Measurements from ENCODE around the gene CACNA2D3.

CACNA2D3 gene

DNA sequence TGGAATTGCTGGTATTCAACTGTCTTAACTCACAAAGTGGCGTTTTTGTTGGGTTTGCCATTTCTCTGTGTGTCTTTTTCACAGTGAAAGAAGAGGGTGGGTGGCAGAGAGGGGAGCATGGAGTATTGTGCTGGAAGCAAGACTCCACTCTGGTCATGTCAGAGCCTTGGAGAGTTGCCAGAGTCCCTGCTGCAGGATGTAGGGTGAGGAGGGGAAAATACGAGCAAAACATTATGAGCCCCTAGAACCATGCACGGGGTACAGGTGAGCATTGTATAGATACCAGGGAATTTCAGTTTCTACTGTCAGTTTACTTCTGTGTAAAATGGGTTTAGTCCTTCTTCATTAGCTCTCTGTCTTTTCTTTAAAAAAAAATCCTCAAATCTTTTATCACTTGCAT, 249.9 kb downstream of the CACNA2D3 start:
- H3K79me1 ChIP-seq (ENCODE audit: low read length): no peaks in the 10 kb centered on the region
- no peak overlapping the region for H3K23ac ChIP-seq (ENCODE audit: low read length)
- no peak overlapping the region for H3K56ac ChIP-seq (ENCODE audit: low read length)
- no peaks in the 10 kb centered on the region for H3K4me1 ChIP-seq (ENCODE audit: control insufficient read depth, low read depth, low read length)
- H2BK15ac ChIP-seq (replicated peaks; ENCODE audit: low read depth): no peak overlapping the region
- DNase-seq: no peak
- no peaks in the 10 kb centered on the region for H3K79me2 ChIP-seq (ENCODE audit: control insufficient read depth, insufficient read depth, low read length)
- no peak overlapping the region for H3K9ac ChIP-seq (ENCODE audit: low read length)
- H3K18ac ChIP-seq (ENCODE audit: low read length): no peak overlapping the region
- no peak overlapping the region for H3K4ac ChIP-seq (ENCODE audit: low read depth, low read length)
- no peak overlapping the region for H2AK5ac ChIP-seq (ENCODE audit: low read length)
- H3K27me3 ChIP-seq (ENCODE audit: insufficient read depth, low read length, poor library complexity): no peaks in the 10 kb centered on the region
- no peaks in the 10 kb centered on the region for H3K36me3 ChIP-seq (ENCODE audit: control insufficient read depth, insufficient read depth, low read length)
- no peak overlapping the region for H3K27ac ChIP-seq (ENCODE audit: low read depth, low read length)
- H2BK5ac ChIP-seq (ENCODE audit: low read length): no peak overlapping the region
- no peak overlapping the region for H4K8ac ChIP-seq (ENCODE audit: low read depth, low read length)
- H3K4me2 ChIP-seq (ENCODE audit: low read length): no peak overlapping the region
- H2BK120ac ChIP-seq (ENCODE audit: low read depth, low read length): no peak overlapping the region
- no CpG with 5 or more reads among the region's 3 CpGs for WGBS (ENCODE audit: extremely low coverage, insufficient coverage, low lambda C conversion rate)
- H4K5ac ChIP-seq (ENCODE audit: low read length): no peak overlapping the region
- H3K4me3 ChIP-seq (ENCODE audit: low read length): no peak overlapping the region

DNA sequence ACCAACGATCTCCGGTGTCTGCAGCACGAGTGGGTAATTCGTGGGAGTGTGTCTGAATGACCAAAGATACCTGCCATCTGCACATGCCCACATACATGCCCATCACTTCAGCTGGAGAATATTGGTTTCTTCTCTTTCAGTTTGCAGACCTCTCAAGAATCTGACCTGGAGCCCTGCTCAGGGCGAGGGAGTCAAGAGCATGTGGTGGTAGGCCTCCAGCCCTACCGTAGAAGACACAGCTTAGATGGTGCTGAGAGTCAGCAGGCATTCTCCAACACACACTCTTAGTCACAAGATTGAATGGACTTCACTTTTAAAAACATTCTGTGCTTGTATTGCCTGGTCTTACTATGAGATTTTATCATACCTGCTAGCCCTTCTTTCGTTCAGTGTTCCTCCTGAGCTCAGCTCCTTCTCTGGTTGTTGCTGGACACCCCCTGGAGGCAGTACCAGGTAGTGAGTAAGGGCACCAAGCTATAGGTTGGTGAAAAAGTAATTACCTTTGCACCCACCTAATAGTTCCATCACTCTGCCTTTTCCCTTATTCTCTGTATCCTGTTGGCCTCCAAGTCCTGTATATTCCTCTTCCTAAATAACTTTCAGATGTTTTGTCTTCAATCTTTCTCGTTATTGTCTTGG, 252.0 kb downstream of the CACNA2D3 start:
- DNase-seq: peak; percentile 59
- Histone ChIP-seq H3K18ac (ENCODE audit: low read length) (no peak overlapping the region), H2BK5ac (ENCODE audit: low read length) (no peak overlapping the region), H3K23ac (ENCODE audit: low read length) (no peak overlapping the region), H3K56ac (ENCODE audit: low read length) (no peak overlapping the region), H3K4ac (ENCODE audit: low read depth, low read length) (no peak overlapping the region), H2BK15ac (replicated peaks; ENCODE audit: low read depth) (no peak overlapping the region), H3K79me2 (ENCODE audit: control insufficient read depth, insufficient read depth, low read length) (no peaks in the 10 kb centered on the region), H4K8ac (ENCODE audit: low read depth, low read length) (no peak overlapping the region), H3K4me2 (ENCODE audit: low read length) (no peak overlapping the region), H3K27me3 (ENCODE audit: insufficient read depth, low read length, poor library complexity) (no peaks in the 10 kb centered on the region), H2BK120ac (ENCODE audit: low read depth, low read length) (no peak overlapping the region), H3K79me1 (ENCODE audit: low read length) (no peaks in the 10 kb centered on the region), H3K4me3 (ENCODE audit: low read length) (no peak overlapping the region), H3K4me1 (ENCODE audit: control insufficient read depth, low read depth, low read length) (peaks cover 1% of the 10 kb centered on the region), H3K9ac (ENCODE audit: low read length) (no peak overlapping the region), H4K5ac (ENCODE audit: low read length) (no peak overlapping the region), H3K27ac (ENCODE audit: low read depth, low read length) (no peak overlapping the region), H3K36me3 (ENCODE audit: control insufficient read depth, insufficient read depth, low read length) (no peaks in the 10 kb centered on the region), H2AK5ac (ENCODE audit: low read length) (no peak overlapping the region)
- no CpG with 5 or more reads among the region's 8 CpGs for WGBS (ENCODE audit: extremely low coverage, insufficient coverage, low lambda C conversion rate)

GRCh38 chr3:54376142-54376807, 253.9 kb downstream of the CACNA2D3 start:
- WGBS (ENCODE audit: extremely low coverage, insufficient coverage, low lambda C conversion rate): no CpG with 5 or more reads among the region's 6 CpGs

GRCh38 chr3:54376939-54377578, 254.7 kb downstream of the CACNA2D3 start:
- Histone ChIP-seq H3K27ac (ENCODE audit: low read depth, low read length) (no peak overlapping the region), H3K79me1 (ENCODE audit: low read length) (no peaks in the 10 kb centered on the region), H3K4ac (ENCODE audit: low read depth, low read length) (no peak overlapping the region), H2BK5ac (ENCODE audit: low read length) (no peak overlapping the region), H3K4me2 (ENCODE audit: low read length) (no peak overlapping the region), H3K36me3 (ENCODE audit: control insufficient read depth, insufficient read depth, low read length) (no peaks in the 10 kb centered on the region), H2BK120ac (ENCODE audit: low read depth, low read length) (no peak overlapping the region), H3K4me1 (ENCODE audit: control insufficient read depth, low read depth, low read length) (peaks cover 1% of the 10 kb centered on the region), H4K8ac (ENCODE audit: low read depth, low read length) (no peak overlapping the region), H3K9ac (ENCODE audit: low read length) (no peak overlapping the region), H3K56ac (ENCODE audit: low read length) (no peak overlapping the region), H4K5ac (ENCODE audit: low read length) (no peak overlapping the region), H3K4me3 (ENCODE audit: low read length) (no peak overlapping the region), H3K18ac (ENCODE audit: low read length) (no peak overlapping the region), H3K23ac (ENCODE audit: low read length) (no peak overlapping the region), H3K79me2 (ENCODE audit: control insufficient read depth, insufficient read depth, low read length) (no peaks in the 10 kb centered on the region), H2AK5ac (ENCODE audit: low read length) (no peak overlapping the region), H3K27me3 (ENCODE audit: insufficient read depth, low read length, poor library complexity) (no peaks in the 10 kb centered on the region), H2BK15ac (replicated peaks; ENCODE audit: low read depth) (no peak overlapping the region)
- no peak for DNase-seq
- WGBS (ENCODE audit: extremely low coverage, insufficient coverage, low lambda C conversion rate): no CpG with 5 or more reads among the region's 4 CpGs

More at GRCh38 chr3:54376142-54376807, 253.9 kb downstream of the CACNA2D3 start:
- no peak for DNase-seq
- no peaks in the 10 kb centered on the region for H3K36me3 ChIP-seq (ENCODE audit: control insufficient read depth, insufficient read depth, low read length)
- no peak overlapping the region for H3K56ac ChIP-seq (ENCODE audit: low read length)
- H3K79me1 ChIP-seq (ENCODE audit: low read length): no peaks in the 10 kb centered on the region
- no peak overlapping the region for H2BK15ac ChIP-seq (replicated peaks; ENCODE audit: low read depth)
- H2AK5ac ChIP-seq (ENCODE audit: low read length): no peak overlapping the region
- no peak overlapping the region for H3K4me2 ChIP-seq (ENCODE audit: low read length)
- no peak overlapping the region for H3K27ac ChIP-seq (ENCODE audit: low read depth, low read length)
- H2BK120ac ChIP-seq (ENCODE audit: low read depth, low read length): no peak overlapping the region
- no peak overlapping the region for H3K9ac ChIP-seq (ENCODE audit: low read length)
- no peak overlapping the region for H3K18ac ChIP-seq (ENCODE audit: low read length)
- no peak overlapping the region for H4K8ac ChIP-seq (ENCODE audit: low read depth, low read length)
- no peak overlapping the region for H3K4ac ChIP-seq (ENCODE audit: low read depth, low read length)
- no peak overlapping the region for H4K5ac ChIP-seq (ENCODE audit: low read length)
- H3K27me3 ChIP-seq (ENCODE audit: insufficient read depth, low read length, poor library complexity): no peaks in the 10 kb centered on the region
- H3K4me1 ChIP-seq (ENCODE audit: control insufficient read depth, low read depth, low read length): peaks cover 1% of the 10 kb centered on the region
- no peaks in the 10 kb centered on the region for H3K79me2 ChIP-seq (ENCODE audit: control insufficient read depth, insufficient read depth, low read length)
- H2BK5ac ChIP-seq (ENCODE audit: low read length): no peak overlapping the region
- no peak overlapping the region for H3K4me3 ChIP-seq (ENCODE audit: low read length)
- H3K23ac ChIP-seq (ENCODE audit: low read length): no peak overlapping the region

DNA sequence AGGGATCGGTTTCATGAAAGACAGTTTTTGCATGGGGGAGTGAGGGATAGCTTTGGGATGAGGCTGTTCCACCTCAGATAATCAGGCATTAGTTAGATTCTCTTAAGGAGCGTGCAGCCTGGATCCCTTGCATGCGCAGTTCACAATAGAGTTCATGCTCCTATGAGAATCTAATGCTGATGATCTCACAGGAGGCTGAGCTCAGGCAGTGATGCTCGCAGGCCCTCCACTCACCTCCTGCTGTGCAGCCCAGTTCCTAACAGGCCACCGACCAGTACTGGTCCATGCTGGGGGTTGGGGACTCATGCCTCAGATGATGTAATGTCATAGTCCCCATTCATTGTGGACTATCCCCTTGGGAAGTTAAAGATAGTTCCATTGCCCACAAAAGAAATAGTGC, 255.8 kb downstream of the CACNA2D3 start:
- Histone ChIP-seq H3K79me2 (ENCODE audit: control insufficient read depth, insufficient read depth, low read length) (no peaks in the 10 kb centered on the region), H3K4me3 (ENCODE audit: low read length) (no peak overlapping the region), H3K18ac (ENCODE audit: low read length) (no peak overlapping the region), H3K27me3 (ENCODE audit: insufficient read depth, low read length, poor library complexity) (no peaks in the 10 kb centered on the region), H3K23ac (ENCODE audit: low read length) (no peak overlapping the region), H3K36me3 (ENCODE audit: control insufficient read depth, insufficient read depth, low read length) (no peaks in the 10 kb centered on the region), H2BK5ac (ENCODE audit: low read length) (no peak overlapping the region), H4K5ac (ENCODE audit: low read length) (no peak overlapping the region), H3K4me2 (ENCODE audit: low read length) (no peak overlapping the region), H3K4ac (ENCODE audit: low read depth, low read length) (no peak overlapping the region), H3K27ac (ENCODE audit: low read depth, low read length) (no peak overlapping the region), H3K9ac (ENCODE audit: low read length) (no peak overlapping the region), H4K8ac (ENCODE audit: low read depth, low read length) (no peak overlapping the region), H3K4me1 (ENCODE audit: control insufficient read depth, low read depth, low read length) (peaks cover 1% of the 10 kb centered on the region), H3K79me1 (ENCODE audit: low read length) (no peaks in the 10 kb centered on the region), H3K56ac (ENCODE audit: low read length) (no peak overlapping the region), H2AK5ac (ENCODE audit: low read length) (no peak overlapping the region), H2BK120ac (ENCODE audit: low read depth, low read length) (no peak overlapping the region), H2BK15ac (replicated peaks; ENCODE audit: low read depth) (no peak overlapping the region)
- no peak for DNase-seq
- WGBS (ENCODE audit: extremely low coverage, insufficient coverage, low lambda C conversion rate): no CpG with 5 or more reads among the region's 5 CpGs
